GM23338 (cell line): ENCODE measurements around the gene FGF19. TPM values are rescaled to one million over a fixed set of nuclear protein-coding genes. Genes with fewer than 3 reads are reported as not detected.

Experiments
- ATAC-seq: fragments of 200-7000 bp; cut with Tn5 transposase; 3 replicates; pipeline ENCODE4 v1.9.1; 2020
- DNase-seq: peaks from one replicate; pipeline ENCODE4 v3.0.0-alpha.2; 2015; ENCODE audit warnings: low spot score
- H2AFZ ChIP-seq: fragments of 200-600 bp; sonication (generic); 2 replicates; pipeline ENCODE4 v1.8.0; 2016; ENCODE audit warnings: antibody characterized with exemption, mild to moderate bottlenecking, moderate library complexity
- H3F3A ChIP-seq: fragments of 200-600 bp; sonication (generic); replicated peaks from 2 replicates; pipeline ENCODE4 v1.8.0; 2017; ENCODE audit warnings: antibody characterized with exemption, mixed run types, low read depth
- H3K27ac ChIP-seq: fragments of 200-600 bp; sonication (generic); 2 replicates; pipeline ENCODE4 v1.6.1; 2016; ENCODE audit warnings: low read depth
- H3K27me3 ChIP-seq: fragments of 200-600 bp; sonication (generic); 2 replicates; pipeline ENCODE4 v1.8.0; 2016; ENCODE audit warnings: mild to moderate bottlenecking, mixed run types, moderate library complexity; ENCODE audit not compliant: insufficient read depth
- H3K36me3 ChIP-seq: fragments of 200-600 bp; sonication (generic); 2 replicates; pipeline ENCODE4 v1.8.0; 2016; ENCODE audit warnings: mild to moderate bottlenecking; ENCODE audit not compliant: insufficient read depth
- H3K4me1 ChIP-seq: fragments of 200-600 bp; sonication (generic); 2 replicates; pipeline ENCODE4 v1.8.0; 2016; ENCODE audit warnings: mild to moderate bottlenecking, moderate library complexity; ENCODE audit not compliant: insufficient read depth
- H3K4me2 ChIP-seq: fragments of 200-600 bp; sonication (generic); 2 replicates; pipeline ENCODE4 v1.7.1; 2017; ENCODE audit warnings: mixed run types
- H3K4me3 ChIP-seq: fragments of 200-600 bp; sonication (generic); 2 replicates; pipeline ENCODE4 v1.6.1; 2016; ENCODE audit warnings: mixed run types
- H3K79me2 ChIP-seq: fragments of 200-600 bp; sonication (generic); replicated peaks from 2 replicates; pipeline ENCODE4 v1.8.0; 2017; ENCODE audit warnings: mild to moderate bottlenecking; ENCODE audit not compliant: insufficient read depth
- H3K9me2 ChIP-seq: fragments of 200-600 bp; sonication (generic); 2 replicates; pipeline ENCODE4 v1.8.0; 2017; ENCODE audit not compliant: insufficient read depth
- H4K20me1 ChIP-seq: fragments of 200-600 bp; sonication (generic); replicated peaks from 2 replicates; pipeline ENCODE4 v1.8.0; 2017; ENCODE audit warnings: mild to moderate bottlenecking; ENCODE audit not compliant: insufficient read depth
- H3K27ac Mint-ChIP-seq: 2 replicates; pipeline ENCODE4 v1.8.0; 2020; ENCODE audit warnings: inconsistent platforms, mild to moderate bottlenecking, moderate library complexity, mixed read lengths
- H3K27me3 Mint-ChIP-seq: 3 replicates; pipeline ENCODE4 v1.8.0; 2022; ENCODE audit warnings: low read depth, mild to moderate bottlenecking, moderate library complexity, mixed read lengths, inconsistent platforms; ENCODE audit not compliant: insufficient read depth, poor library complexity
- H3K36me3 Mint-ChIP-seq: 3 replicates; pipeline ENCODE4 v1.8.0; 2021; ENCODE audit warnings: low read depth, mild to moderate bottlenecking, inconsistent platforms, moderate library complexity, mixed read lengths
- H3K4me1 Mint-ChIP-seq: 3 replicates; pipeline ENCODE4 v1.8.0; 2020; ENCODE audit warnings: mild to moderate bottlenecking, inconsistent platforms, mixed read lengths
- H3K4me3 Mint-ChIP-seq: 3 replicates; pipeline ENCODE4 v1.8.0; 2021; ENCODE audit warnings: moderate library complexity, mild to moderate bottlenecking, inconsistent platforms, mixed read lengths
- H3K9me3 Mint-ChIP-seq: 3 replicates; pipeline ENCODE4 v1.8.0; 2020; ENCODE audit warnings: moderate library complexity, mild to moderate bottlenecking, inconsistent platforms, mixed read lengths
- CREB1 ChIP-seq: fragments of 250-450 bp; sonication (Bioruptor Pico); IDR thresholded peaks from 2 replicates; pipeline ENCODE4 v1.5.0; 2020; ENCODE audit warnings: low read depth, mild to moderate bottlenecking, moderate library complexity
- ETS1 ChIP-seq: IDR thresholded peaks from 2 replicates; pipeline ENCODE4 v1.6.1; 2016; ENCODE audit warnings: antibody characterized with exemption
- EZH2 ChIP-seq: fragments of 200-600 bp; sonication (generic); IDR thresholded peaks from one replicate; pipeline ENCODE4 v1.8.0; 2017; ENCODE audit warnings: antibody characterized with exemption, mild to moderate bottlenecking, low read depth; ENCODE audit not compliant: unreplicated experiment
- EZH2phosphoT487 ChIP-seq: fragments of 200-600 bp; sonication (generic); IDR thresholded peaks from one replicate; pipeline ENCODE4 v1.8.1; 2018; ENCODE audit warnings: antibody characterized with exemption; ENCODE audit not compliant: unreplicated experiment
- JUNB ChIP-seq: IDR thresholded peaks from one replicate; pipeline ENCODE4 v1.6.1; 2016; ENCODE audit warnings: antibody characterized with exemption; ENCODE audit not compliant: unreplicated experiment
- NANOG ChIP-seq: IDR thresholded peaks from 2 replicates; pipeline ENCODE4 v1.6.1; 2016; ENCODE audit warnings: antibody characterized with exemption, borderline replicate concordance
- POLR2AphosphoS5 ChIP-seq: IDR thresholded peaks from 2 replicates; pipeline ENCODE4 v1.6.1; 2016; ENCODE audit warnings: antibody characterized with exemption, low read depth
- STAT1 ChIP-seq: IDR thresholded peaks from one replicate; pipeline ENCODE4 v1.6.1; 2016; ENCODE audit warnings: antibody characterized with exemption; ENCODE audit not compliant: unreplicated experiment
- ZNF114 ChIP-seq: fragments of 250-450 bp; sonication (Bioruptor Pico); IDR thresholded peaks from 2 replicates; pipeline ENCODE4 v1.5.0; 2020; ENCODE audit warnings: mild to moderate bottlenecking, moderate library complexity
- ZNF331 ChIP-seq: fragments of 250-450 bp; sonication (Bioruptor Pico); IDR thresholded peaks from 2 replicates; pipeline ENCODE4 v1.5.0; 2020; ENCODE audit warnings: low read depth, mild to moderate bottlenecking, moderate library complexity
- polyA plus RNA-seq: library from polyadenylated mRNA; unstranded; fragments of >200 nt; fragmentation: Nextera tagmentation; extraction: Ambion mirVana; gene quantifications from 2 replicates; pipeline ENCODE4 v1.2.1, GENCODE V29; 2016
- total RNA-seq: library from RNA; depleted of rRNA; stranded (reverse); fragments of >200 nt; shearing (Covaris generic); gene quantifications from 2 replicates; pipeline ENCODE4 v1.2.3, GENCODE V29; 2014
- TF ChIP-seq, protein P1 (sequence below), 2 experiments: fragments of 200-600 bp in 1 of 2; sonication (generic) in 1 of 2; conservative IDR thresholded peaks; 2 replicates each; pipeline versions ENCODE4 v1.5.1 to v1.6.1; 2016 to 2017; ENCODE audit warnings: antibody characterized with exemption in 2 of 2, low read depth in 2 of 2, mild to moderate bottlenecking in 2 of 2, moderate library complexity in 1 of 2
- TF ChIP-seq, protein P2 (sequence below): IDR thresholded peaks from one replicate; pipeline ENCODE4 v1.6.1; 2018; ENCODE audit warnings: antibody characterized with exemption; ENCODE audit not compliant: unreplicated experiment

FGF19 gene
- total and polyA plus RNA-seq, 2 experiments from 2014 or later: 21.7 to 36.1 TPM

- TF ChIP-seq, protein P1, sequence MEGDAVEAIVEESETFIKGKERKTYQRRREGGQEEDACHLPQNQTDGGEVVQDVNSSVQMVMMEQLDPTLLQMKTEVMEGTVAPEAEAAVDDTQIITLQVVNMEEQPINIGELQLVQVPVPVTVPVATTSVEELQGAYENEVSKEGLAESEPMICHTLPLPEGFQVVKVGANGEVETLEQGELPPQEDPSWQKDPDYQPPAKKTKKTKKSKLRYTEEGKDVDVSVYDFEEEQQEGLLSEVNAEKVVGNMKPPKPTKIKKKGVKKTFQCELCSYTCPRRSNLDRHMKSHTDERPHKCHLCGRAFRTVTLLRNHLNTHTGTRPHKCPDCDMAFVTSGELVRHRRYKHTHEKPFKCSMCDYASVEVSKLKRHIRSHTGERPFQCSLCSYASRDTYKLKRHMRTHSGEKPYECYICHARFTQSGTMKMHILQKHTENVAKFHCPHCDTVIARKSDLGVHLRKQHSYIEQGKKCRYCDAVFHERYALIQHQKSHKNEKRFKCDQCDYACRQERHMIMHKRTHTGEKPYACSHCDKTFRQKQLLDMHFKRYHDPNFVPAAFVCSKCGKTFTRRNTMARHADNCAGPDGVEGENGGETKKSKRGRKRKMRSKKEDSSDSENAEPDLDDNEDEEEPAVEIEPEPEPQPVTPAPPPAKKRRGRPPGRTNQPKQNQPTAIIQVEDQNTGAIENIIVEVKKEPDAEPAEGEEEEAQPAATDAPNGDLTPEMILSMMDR (conservative IDR thresholded peaks at IDR 0.05; ENCODE audit: low read depth in 2 of 2): no peak
- TF ChIP-seq EZH2phosphoT487: no peak
Observed at GRCh38 chr11:69716099-69716498, 12.3 kb upstream of the FGF19 start (continued).

- Histone ChIP-seq H3K4me2 (no peak overlapping the region), H4K20me1 (no peaks in the 10 kb centered on the region), H3K79me2 (no peaks in the 10 kb centered on the region), H3K27ac (no peak overlapping the region), H3K9me2 (no peaks in the 10 kb centered on the region), H3K4me1 (peaks cover 6% of the 10 kb centered on the region; the same call in 1 of the 2 replicates), H2AFZ (no peak overlapping the region), H3K27me3 (no peaks in the 10 kb centered on the region), H3K4me3 (no peak overlapping the region), H3F3A (no peaks in the 10 kb centered on the region), H3K36me3 (no peaks in the 10 kb centered on the region)
- DNase-seq: no peak
- Mint-ChIP-seq H3K4me3 (no peak overlapping the region), H3K27ac (no peak overlapping the region), H3K36me3 (no peaks in the 10 kb centered on the region), H3K4me1 (peaks cover 19% of the 10 kb centered on the region), H3K9me3 (no peaks in the 10 kb centered on the region), H3K27me3 (peaks cover 14% of the 10 kb centered on the region)
- ATAC-seq: no peak
- no peak for TF ChIP-seq EZH2
- TF ChIP-seq ZNF114 (CRISPR knock-in tag): no peak
- no peak for TF ChIP-seq ZNF331 (CRISPR knock-in tag)
- TF ChIP-seq POLR2AphosphoS5: no peak
- no peak for TF ChIP-seq CREB1 (CRISPR knock-in tag)
- TF ChIP-seq, protein P1 (conservative IDR thresholded peaks at IDR 0.05; ENCODE audit: low read depth in 2 of 2): no peak
- no peak for TF ChIP-seq JUNB
- no peak for TF ChIP-seq STAT1
- TF ChIP-seq, protein P2, sequence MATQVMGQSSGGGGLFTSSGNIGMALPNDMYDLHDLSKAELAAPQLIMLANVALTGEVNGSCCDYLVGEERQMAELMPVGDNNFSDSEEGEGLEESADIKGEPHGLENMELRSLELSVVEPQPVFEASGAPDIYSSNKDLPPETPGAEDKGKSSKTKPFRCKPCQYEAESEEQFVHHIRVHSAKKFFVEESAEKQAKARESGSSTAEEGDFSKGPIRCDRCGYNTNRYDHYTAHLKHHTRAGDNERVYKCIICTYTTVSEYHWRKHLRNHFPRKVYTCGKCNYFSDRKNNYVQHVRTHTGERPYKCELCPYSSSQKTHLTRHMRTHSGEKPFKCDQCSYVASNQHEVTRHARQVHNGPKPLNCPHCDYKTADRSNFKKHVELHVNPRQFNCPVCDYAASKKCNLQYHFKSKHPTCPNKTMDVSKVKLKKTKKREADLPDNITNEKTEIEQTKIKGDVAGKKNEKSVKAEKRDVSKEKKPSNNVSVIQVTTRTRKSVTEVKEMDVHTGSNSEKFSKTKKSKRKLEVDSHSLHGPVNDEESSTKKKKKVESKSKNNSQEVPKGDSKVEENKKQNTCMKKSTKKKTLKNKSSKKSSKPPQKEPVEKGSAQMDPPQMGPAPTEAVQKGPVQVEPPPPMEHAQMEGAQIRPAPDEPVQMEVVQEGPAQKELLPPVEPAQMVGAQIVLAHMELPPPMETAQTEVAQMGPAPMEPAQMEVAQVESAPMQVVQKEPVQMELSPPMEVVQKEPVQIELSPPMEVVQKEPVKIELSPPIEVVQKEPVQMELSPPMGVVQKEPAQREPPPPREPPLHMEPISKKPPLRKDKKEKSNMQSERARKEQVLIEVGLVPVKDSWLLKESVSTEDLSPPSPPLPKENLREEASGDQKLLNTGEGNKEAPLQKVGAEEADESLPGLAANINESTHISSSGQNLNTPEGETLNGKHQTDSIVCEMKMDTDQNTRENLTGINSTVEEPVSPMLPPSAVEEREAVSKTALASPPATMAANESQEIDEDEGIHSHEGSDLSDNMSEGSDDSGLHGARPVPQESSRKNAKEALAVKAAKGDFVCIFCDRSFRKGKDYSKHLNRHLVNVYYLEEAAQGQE: no peak
- TF ChIP-seq ETS1: no peak
- TF ChIP-seq NANOG: no peak
Observed at GRCh38 chr11:69715446-69715845, 11.6 kb upstream of the FGF19 start.
